GM12801 (cell line): ENCODE measurements around the gene IL9R.

Experiments
- TF ChIP-seq, protein P1 (sequence below): IDR thresholded peaks from one replicate; pipeline ENCODE4 v1.5.1; 2011; ENCODE audit warnings: control low read depth; ENCODE audit not compliant: insufficient read length; ENCODE audit errors: extremely low read depth

The IL9R gene

DNA sequence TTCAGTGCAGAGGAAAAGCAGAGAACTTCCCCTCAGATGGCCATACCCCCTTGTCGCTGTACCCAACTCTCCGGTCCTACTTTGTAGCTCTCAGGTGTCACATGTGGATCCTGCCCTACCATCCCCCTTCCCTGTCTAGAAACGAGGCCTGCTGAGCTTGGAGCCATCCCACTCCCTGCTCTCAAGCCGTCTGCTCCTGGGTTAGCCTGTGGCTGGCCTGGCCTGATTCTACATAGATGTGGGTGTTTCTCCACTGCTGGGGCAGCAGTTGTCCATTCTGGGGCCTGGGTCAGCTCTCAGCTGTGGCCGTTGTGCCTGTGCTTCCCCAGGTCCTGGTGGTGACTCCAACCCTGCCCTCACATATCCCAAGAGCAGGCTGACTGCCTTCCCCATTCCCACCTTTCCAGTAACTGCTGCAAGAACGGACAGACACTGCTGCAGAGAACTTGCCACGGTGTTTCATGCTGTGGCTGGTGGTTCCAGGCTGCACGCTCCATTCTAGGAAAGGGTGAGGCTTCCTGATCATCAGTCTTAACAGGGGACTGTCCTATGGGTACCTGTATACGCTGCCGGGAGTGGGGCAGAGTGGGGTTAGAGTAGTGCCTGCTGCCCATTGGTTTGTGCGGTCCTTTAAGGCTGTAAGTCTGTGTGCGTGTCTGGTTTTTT lies 3.6 kb downstream of the IL9R start:
- TF ChIP-seq, protein P1, sequence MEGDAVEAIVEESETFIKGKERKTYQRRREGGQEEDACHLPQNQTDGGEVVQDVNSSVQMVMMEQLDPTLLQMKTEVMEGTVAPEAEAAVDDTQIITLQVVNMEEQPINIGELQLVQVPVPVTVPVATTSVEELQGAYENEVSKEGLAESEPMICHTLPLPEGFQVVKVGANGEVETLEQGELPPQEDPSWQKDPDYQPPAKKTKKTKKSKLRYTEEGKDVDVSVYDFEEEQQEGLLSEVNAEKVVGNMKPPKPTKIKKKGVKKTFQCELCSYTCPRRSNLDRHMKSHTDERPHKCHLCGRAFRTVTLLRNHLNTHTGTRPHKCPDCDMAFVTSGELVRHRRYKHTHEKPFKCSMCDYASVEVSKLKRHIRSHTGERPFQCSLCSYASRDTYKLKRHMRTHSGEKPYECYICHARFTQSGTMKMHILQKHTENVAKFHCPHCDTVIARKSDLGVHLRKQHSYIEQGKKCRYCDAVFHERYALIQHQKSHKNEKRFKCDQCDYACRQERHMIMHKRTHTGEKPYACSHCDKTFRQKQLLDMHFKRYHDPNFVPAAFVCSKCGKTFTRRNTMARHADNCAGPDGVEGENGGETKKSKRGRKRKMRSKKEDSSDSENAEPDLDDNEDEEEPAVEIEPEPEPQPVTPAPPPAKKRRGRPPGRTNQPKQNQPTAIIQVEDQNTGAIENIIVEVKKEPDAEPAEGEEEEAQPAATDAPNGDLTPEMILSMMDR: no peak

DNA sequence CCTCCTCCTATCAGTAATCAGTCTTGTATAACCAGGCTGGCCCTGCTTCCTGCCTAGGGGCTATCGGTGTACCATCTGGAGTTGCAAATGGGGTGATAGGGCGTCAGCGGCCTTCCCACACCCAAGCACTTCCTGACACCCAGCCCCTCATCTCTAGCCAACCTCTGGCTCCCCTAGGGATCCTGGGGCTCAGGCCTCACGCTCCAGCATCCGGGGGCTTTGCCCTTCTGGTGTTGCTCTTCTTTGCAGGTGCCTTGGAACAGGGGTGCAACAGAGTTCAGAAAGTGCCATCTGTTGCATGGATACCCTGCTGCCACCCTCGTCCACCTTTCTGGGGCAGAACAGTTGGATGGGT lies 4.1 kb downstream of the IL9R start:
- TF ChIP-seq, protein P1: no peak

DNA sequence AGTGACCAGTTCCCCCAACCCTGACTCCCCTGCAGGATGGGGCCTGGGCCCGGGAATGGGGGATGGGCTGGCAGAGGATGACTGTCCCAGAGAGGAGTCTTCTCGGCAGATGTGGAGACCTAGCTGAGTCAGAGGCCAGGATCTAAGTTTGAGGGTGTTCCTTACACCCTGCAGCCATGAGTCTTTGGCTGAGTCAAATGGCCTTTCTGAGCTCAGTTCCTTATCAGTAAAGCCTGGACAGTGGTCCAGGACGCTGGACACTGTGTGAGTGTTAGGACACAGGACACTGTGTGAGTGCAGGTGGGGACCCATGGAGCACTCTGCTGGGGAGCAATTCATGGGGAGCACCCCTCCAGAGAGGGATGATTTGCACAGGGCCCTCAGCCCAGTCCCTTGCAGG lies 5.0 kb downstream of the IL9R start:
- TF ChIP-seq, protein P1: no peak

DNA sequence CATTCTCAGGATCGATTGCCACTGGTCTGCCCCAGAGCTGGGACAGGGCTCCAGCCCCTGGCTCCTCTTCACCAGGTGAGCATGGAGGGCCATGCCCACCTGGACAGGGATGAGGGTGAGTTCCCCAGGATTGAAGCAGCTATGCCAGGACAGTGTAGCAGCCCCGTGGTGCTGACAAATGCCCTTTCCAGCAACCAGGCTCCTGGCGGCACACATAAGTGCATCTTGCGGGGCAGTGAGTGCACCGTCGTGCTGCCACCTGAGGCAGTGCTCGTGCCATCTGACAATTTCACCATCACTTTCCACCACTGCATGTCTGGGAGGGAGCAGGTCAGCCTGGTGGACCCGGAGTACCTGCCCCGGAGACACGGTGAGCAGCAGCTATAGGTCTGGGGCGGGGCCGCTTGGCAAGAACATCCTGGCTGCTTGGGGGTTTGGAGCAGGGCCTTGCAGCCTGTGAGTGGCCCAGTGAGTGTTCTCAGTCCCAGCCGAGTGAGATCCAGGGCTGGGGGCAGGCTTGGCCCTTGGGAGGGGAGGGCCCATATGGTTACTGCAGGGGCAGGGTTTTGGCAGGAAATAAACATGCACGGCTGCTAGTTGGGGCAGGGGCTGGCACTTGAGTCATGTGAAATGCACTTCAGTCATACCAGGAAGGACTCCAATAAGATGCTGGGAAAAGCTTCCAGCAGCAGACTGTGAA lies 6.1 kb downstream of the IL9R start:
- TF ChIP-seq, protein P1: no peak

DNA sequence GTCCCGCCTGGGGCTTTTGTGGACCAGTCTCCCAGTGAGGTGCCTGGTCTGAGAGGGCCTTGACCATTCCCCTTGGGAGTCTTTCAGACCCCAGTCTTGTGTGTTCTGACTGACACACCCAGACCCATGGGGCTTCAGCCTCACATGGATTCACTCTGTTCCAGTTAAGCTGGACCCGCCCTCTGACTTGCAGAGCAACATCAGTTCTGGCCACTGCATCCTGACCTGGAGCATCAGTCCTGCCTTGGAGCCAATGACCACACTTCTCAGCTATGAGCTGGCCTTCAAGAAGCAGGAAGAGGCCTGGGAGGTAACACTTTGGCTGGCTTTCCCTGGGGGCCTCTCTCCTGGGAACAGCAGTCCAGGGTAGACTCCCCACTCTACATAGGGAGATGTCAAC lies 6.8 kb downstream of the IL9R start:
- TF ChIP-seq, protein P1: no peak

DNA sequence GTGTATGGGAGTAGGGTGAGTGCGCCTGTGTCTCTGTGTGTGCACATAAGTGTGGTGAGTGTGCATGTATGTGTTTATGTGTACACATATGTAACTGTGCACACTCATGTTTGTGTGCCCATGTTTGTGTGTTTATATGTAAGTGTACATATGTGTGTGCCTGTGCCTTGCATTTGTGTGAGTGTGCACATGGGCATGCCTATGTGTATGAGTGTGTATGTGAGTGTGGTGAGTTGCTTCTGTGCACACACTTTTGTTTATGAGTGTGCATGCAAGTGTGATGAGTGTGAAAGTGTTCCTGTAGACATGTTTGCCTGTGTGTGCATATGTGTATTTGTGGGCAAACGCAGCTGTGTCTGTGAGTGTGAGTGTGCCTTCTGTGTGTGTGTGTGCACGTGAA lies 7.2 kb downstream of the IL9R start:
- TF ChIP-seq, protein P1: no peak

DNA sequence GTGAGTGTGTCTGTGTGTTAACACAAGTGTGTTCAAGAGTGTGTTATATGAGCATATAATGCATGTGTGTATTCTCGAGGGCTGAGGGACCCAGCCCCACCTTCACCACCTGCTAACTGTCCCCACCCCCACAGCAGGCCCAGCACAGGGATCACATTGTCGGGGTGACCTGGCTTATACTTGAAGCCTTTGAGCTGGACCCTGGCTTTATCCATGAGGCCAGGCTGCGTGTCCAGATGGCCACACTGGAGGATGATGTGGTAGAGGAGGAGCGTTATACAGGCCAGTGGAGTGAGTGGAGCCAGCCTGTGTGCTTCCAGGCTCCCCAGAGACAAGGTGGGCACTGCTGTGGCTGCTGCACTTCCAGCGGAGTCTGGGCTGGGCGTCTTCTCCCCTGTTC lies 7.6 kb downstream of the IL9R start:
- TF ChIP-seq, protein P1: no peak
